A673 (cell line): ENCODE results near the gene WWTR1. TPM values are rescaled to one million over a fixed set of nuclear protein-coding genes. Genes with fewer than 3 reads are reported as not detected.

ENCODE experiments used
- BruUV-seq: library from RNA; stranded (reverse); fragments of 400-500 nt; replicated peaks from 2 replicates; lab custom pipeline; 2021; lab: Mats Ljungman, UMichigan
- CTCF ChIA-PET: fragments of 300-600 bp; sonication (Branson Sonifier 250); formaldehyde crosslinking; loops from one replicate; lab custom pipeline; 2022; ENCODE audit warnings: antibody characterized with exemption; lab: Charles Lee
- POLR2A ChIA-PET: fragments of 300-600 bp; sonication (Branson Sonifier 250); formaldehyde crosslinking; loops from one replicate; lab custom pipeline; 2022; ENCODE audit warnings: antibody characterized with exemption; ENCODE audit not compliant: low non-redundant PET; lab: Charles Lee
- DNase-seq: peaks from one replicate; pipeline ENCODE4 v3.0.0-alpha.2; 2015; ENCODE audit warnings: low spot score
- H3K27ac ChIP-seq: fragments of 200-600 bp; sonication (generic); 2 replicates; pipeline ENCODE4 v1.5.1; 2016; ENCODE audit warnings: mixed run types, low read depth, mild to moderate bottlenecking, mixed read lengths, antibody characterized with exemption, low read length; ENCODE audit not compliant: poor library complexity, severe bottlenecking
- H3K27me3 ChIP-seq: fragments of 200-600 bp; sonication (generic); replicated peaks from 2 replicates; pipeline ENCODE4 v1.6.1; 2017; ENCODE audit warnings: mixed run types, low read depth, mild to moderate bottlenecking, mixed read lengths, antibody characterized with exemption, low read length; ENCODE audit not compliant: insufficient read depth, poor library complexity
- H3K36me3 ChIP-seq: fragments of 200-600 bp; sonication (generic); 2 replicates; pipeline ENCODE4 v1.6.1; 2016; ENCODE audit warnings: mixed run types, mild to moderate bottlenecking, mixed read lengths, antibody characterized with exemption, low read length; ENCODE audit not compliant: insufficient read depth, poor library complexity, severe bottlenecking
- H3K4me1 ChIP-seq: fragments of 200-600 bp; sonication (generic); 2 replicates; pipeline ENCODE4 v1.6.1; 2017; ENCODE audit warnings: mixed run types, mild to moderate bottlenecking, mixed read lengths, antibody characterized with exemption, low read length; ENCODE audit not compliant: insufficient read depth, poor library complexity, severe bottlenecking
- H3K4me3 ChIP-seq: fragments of 200-600 bp; sonication (generic); 2 replicates; pipeline ENCODE4 v1.5.1; 2016; ENCODE audit warnings: low read depth, mixed run types, mild to moderate bottlenecking, mixed read lengths, low read length; ENCODE audit not compliant: poor library complexity, severe bottlenecking
- H3K9me3 ChIP-seq: fragments of 200-600 bp; sonication (generic); 2 replicates; pipeline ENCODE4 v1.6.1; 2016; ENCODE audit warnings: mixed run types, low read depth, mild to moderate bottlenecking, mixed read lengths, antibody characterized with exemption, low read length; ENCODE audit not compliant: poor library complexity, severe bottlenecking
- EZH2 ChIP-seq: fragments of 200-600 bp; sonication (generic); IDR thresholded peaks from 2 replicates; pipeline ENCODE4 v1.6.1; 2017; ENCODE audit warnings: borderline replicate concordance, low read depth, mild to moderate bottlenecking, mixed read lengths, antibody characterized with exemption, low read length; ENCODE audit not compliant: poor library complexity, severe bottlenecking
- intact Hi-C: fragments of 100-400 bp; cut with micrococcal nuclease; formaldehyde crosslinking; loops from one replicate; pipeline ENCODE4 v1.10.0; 2022; ENCODE audit not compliant: unreplicated experiment
- total RNA-seq: library from RNA; stranded (reverse); gene quantifications from 2 replicates; pipeline ENCODE4 v1.2.3, GENCODE V29; 2021
- TF ChIP-seq, protein P1 (sequence below): fragments of 300-800, 200-600 bp; sonication (generic); conservative IDR thresholded peaks from 2 replicates; pipeline ENCODE4 v1.5.1; 2017; ENCODE audit warnings: low read depth, mild to moderate bottlenecking, antibody characterized with exemption, low read length, moderate library complexity, mixed read lengths

Gene WWTR1
- total RNA-seq, 1 experiment from 2014 or later = 76.8 TPM

DNA sequence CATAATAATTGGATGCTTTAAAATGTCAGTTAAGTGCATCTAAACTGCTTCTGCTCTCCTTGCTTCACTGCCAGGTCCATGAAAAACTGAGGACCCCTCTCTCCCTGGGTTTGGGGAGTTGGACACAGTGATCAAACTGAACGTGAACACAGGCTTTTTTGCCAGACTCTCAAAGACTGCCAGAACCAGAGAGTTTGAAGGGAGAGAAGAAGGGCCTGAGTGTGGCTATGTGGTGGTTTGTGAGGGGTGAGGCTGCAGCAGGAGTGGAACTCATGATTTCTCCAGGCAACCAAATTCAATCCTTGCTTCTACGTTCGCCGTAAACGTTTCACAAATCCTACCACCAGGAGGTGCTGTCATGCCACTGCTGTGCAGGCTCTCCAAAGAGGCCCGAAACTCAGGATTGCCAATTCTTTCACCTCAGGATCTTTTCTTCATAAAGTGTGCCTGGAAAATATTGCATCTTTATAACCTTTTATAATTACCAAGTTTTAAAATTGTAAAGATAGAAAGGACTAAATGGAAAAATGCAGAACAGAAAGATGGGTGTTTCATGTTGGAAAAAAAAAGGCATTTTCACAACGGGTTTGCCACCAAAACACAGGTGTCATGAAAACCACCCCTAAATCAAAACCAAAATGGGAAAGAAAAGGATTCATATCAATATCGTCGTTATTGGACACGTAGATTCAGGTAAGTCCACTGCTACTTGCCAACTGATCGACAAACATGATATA, 163.6 kb downstream of the WWTR1 start:
- H3K9me3 ChIP-seq = no peaks in the 10 kb centered on the region
- CTCF ChIA-PET = interaction anchor here (0.6 to 1.9 kb wide), 3 partner anchors 34 to 314 kb away, joined by 3 to 6 read pairs (median 3); no protein-coding TSS in a partner anchor
- intact Hi-C loops = loop anchor here (1.0 to 10.0 kb wide), 3 partner anchors 277 to 731 kb away; no protein-coding TSS in a partner anchor
- no peaks in the 10 kb centered on the region for H3K4me1 ChIP-seq
- no peak for TF ChIP-seq EZH2
- TF ChIP-seq, protein P1, sequence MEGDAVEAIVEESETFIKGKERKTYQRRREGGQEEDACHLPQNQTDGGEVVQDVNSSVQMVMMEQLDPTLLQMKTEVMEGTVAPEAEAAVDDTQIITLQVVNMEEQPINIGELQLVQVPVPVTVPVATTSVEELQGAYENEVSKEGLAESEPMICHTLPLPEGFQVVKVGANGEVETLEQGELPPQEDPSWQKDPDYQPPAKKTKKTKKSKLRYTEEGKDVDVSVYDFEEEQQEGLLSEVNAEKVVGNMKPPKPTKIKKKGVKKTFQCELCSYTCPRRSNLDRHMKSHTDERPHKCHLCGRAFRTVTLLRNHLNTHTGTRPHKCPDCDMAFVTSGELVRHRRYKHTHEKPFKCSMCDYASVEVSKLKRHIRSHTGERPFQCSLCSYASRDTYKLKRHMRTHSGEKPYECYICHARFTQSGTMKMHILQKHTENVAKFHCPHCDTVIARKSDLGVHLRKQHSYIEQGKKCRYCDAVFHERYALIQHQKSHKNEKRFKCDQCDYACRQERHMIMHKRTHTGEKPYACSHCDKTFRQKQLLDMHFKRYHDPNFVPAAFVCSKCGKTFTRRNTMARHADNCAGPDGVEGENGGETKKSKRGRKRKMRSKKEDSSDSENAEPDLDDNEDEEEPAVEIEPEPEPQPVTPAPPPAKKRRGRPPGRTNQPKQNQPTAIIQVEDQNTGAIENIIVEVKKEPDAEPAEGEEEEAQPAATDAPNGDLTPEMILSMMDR = peak; percentile 92
- H3K27ac ChIP-seq = no peak overlapping the region
- DNase-seq = peak; percentile 82
- no TSS peak for BruUV-seq
- H3K36me3 ChIP-seq = no peaks in the 10 kb centered on the region
- no peak overlapping the region for H3K4me3 ChIP-seq
- POLR2A ChIA-PET = no interaction called here
- peaks cover 4% of the 10 kb centered on the region for H3K27me3 ChIP-seq

DNA sequence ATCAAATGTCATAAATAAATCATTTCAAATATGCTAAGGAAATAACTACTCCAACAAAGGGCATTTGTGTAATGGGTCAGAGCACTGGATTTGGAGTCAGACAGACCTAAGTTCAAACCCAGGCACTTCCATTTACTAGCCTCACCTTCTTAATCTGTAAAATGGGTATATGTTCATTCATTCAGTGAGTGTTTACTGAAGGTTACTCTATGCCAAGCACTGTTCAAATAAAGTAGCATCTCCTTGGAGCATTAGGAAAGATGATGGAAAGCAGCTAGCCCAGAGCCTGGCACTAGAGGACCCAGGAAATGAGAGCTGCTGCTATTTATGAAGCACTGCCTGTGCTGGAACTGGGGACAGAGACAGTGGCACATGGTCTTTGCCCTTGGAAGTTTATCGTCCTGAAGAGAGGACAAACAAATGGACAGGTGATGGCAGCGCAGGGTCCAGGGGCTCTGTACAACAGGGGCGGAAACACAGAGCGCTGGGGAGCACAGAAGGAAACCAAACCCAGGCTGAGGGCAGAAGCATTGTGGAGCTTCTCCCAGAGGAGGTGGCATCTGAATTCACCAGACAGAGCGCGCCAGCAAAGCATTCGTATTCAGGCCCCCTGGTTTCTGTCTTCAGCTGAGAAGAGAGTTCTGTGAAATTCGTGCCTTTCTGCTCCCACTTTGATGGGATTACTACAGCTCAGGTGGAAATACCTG, 164.4 kb downstream of the WWTR1 start:
- TF ChIP-seq, protein P1 = no peak
- no peak for TF ChIP-seq EZH2
- peaks cover 4% of the 10 kb centered on the region for H3K27me3 ChIP-seq
- ChIA-PET POLR2A (no interaction called here), CTCF (interaction anchor here (1.9 kb wide), 1 partner anchor 315 kb away, joined by 6 read pairs; no protein-coding TSS in a partner anchor)
- no peak overlapping the region for H3K27ac ChIP-seq
- no TSS peak for BruUV-seq
- no peak for DNase-seq
- intact Hi-C loops = loop anchor here (1.0 to 10.0 kb wide), 3 partner anchors 278 to 731 kb away; no protein-coding TSS in a partner anchor
- H3K4me3 ChIP-seq = no peak overlapping the region
- H3K4me1 ChIP-seq = no peaks in the 10 kb centered on the region
- no peaks in the 10 kb centered on the region for H3K36me3 ChIP-seq
- no peaks in the 10 kb centered on the region for H3K9me3 ChIP-seq

DNA sequence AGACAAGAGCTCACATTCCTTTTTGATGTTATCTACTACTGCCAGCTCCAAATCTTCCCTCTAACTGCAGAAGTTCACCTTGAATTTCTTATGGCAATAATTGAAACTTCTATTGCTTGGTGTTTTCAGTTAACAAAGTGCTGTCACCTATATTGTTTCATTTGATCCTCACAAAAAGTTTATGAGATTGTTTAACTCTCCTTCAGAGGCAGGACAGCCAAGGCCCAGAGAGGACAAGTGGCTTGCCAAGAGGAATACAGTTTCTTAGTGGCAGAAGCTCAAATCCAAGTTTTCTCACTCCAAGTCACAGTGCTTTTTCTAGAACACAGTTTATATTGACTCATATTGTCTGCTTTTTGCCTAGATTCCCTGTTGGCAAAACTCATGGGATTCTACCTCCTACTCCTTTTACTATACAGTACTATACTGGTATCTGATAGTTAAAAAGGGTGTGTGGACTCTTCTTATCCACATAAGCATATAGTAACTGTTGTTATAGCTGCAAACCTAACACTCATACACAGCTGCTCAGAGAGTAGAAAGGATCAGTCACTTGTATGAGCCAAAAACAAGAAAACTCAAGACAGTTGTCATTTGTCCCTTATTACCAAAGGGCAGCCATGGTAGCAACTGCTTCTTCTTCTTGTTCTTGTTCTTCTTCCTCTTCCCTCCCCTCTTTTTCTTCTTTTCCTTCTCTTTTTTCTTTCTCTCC, 167.4 kb downstream of the WWTR1 start:
- no peak overlapping the region for H3K4me3 ChIP-seq
- no peaks in the 10 kb centered on the region for H3K4me1 ChIP-seq
- BruUV-seq = no TSS peak
- ChIA-PET POLR2A (no interaction called here), CTCF (interaction anchor here (1.6 kb wide), 1 partner anchor 535 kb away, joined by 15 read pairs; no protein-coding TSS in a partner anchor)
- intact Hi-C loops = loop anchor here (10.0 kb wide), 1 partner anchor 734 kb away; no protein-coding TSS in a partner anchor
- H3K27ac ChIP-seq = no peak overlapping the region
- H3K27me3 ChIP-seq = peaks cover 4% of the 10 kb centered on the region
- H3K9me3 ChIP-seq = no peaks in the 10 kb centered on the region
- H3K36me3 ChIP-seq = no peaks in the 10 kb centered on the region
- no peak for DNase-seq
- no peak for TF ChIP-seq EZH2
- TF ChIP-seq, protein P1 = no peak
